HEK293 (cell line): Measurements from ENCODE around the gene DPYSL4.

ENCODE experiments used
- CTCF ChIP-seq: fragments of 450-650 bp; formaldehyde crosslinking; IDR thresholded peaks from 2 replicates; pipeline ENCODE4 v1.5.1; 2016; ENCODE audit warnings: missing biosample characterization, missing genetic modification characterization
- PRDM4 ChIP-seq: fragments of 450-650 bp; formaldehyde crosslinking; IDR thresholded peaks from 2 replicates; pipeline ENCODE4 v1.5.1; 2017; ENCODE audit warnings: missing biosample characterization, missing genetic modification characterization
- TCF7L2 ChIP-seq: IDR thresholded peaks from 2 replicates; pipeline ENCODE4 v1.6.1; 2011; ENCODE audit warnings: low read depth, mild to moderate bottlenecking, inconsistent platforms, low read length, moderate library complexity, borderline replicate concordance
- ZBTB21 ChIP-seq: fragments of 450-650 bp; formaldehyde crosslinking; IDR thresholded peaks from 2 replicates; pipeline ENCODE4 v1.5.1; 2017; ENCODE audit warnings: missing biosample characterization, missing genetic modification characterization
- ZNF843 ChIP-seq: fragments of 450-650 bp; formaldehyde crosslinking; IDR thresholded peaks from 2 replicates; pipeline ENCODE4 v1.5.1; 2016; ENCODE audit warnings: missing biosample characterization, missing genetic modification characterization

GRCh38 chr10:132181691-132182425 is 4.9 kb upstream of the DPYSL4 start:
- TF ChIP-seq CTCF: no peak
- TF ChIP-seq ZNF843: no peak
- no peak for TF ChIP-seq PRDM4 (tag by site-specific recombination)
- TF ChIP-seq ZBTB21 (tag by site-specific recombination): no peak
- no peak for TF ChIP-seq TCF7L2
